GM12891 (cell line): Measurements from ENCODE around the gene ZSWIM4.

Experiments used
- POLR2A ChIP-seq: IDR thresholded peaks from 2 replicates; pipeline ENCODE4 v1.6.1; 2011; ENCODE audit warnings: low read depth, low read length, control low read depth
- POLR2AphosphoS5 ChIP-seq: IDR thresholded peaks from 2 replicates; pipeline ENCODE4 v1.6.1; 2011; ENCODE audit warnings: low read depth, low read length, control low read depth
- SPI1 ChIP-seq: IDR thresholded peaks from 2 replicates; pipeline ENCODE4 v1.6.1; 2011; ENCODE audit warnings: low read depth, low read length, control low read depth
- TAF1 ChIP-seq: IDR thresholded peaks from 2 replicates; pipeline ENCODE4 v1.6.1; 2011; ENCODE audit warnings: low read depth, low read length, control low read depth

GRCh38 chr19:13841962-13842290 lies 46.7 kb downstream of the ZSWIM4 start:
- TF ChIP-seq POLR2AphosphoS5 (no peak), SPI1 (no peak), POLR2A (no peak), TAF1 (no peak)
